ENCODE results near the gene TULP4.

DNA sequence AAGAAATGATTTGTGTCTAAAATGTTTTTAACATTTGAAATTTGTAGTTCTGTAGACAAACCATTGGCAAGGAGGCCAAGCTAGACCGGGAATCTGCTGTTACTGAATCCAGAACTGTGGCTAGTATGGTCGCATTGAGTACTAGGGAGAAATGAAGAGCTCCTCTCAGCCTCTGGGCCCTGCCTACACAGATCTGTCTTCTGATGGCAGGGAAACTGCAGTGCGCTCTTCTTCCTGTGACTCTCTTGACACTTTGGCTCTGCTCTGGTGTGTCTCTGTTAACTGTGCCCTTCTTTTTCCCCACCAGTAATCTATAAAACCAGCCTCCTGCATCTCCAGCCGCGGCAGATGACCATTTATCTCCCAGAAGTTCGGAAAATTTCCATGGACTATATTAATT is 186.1 kb downstream of the TULP4 start:
- TF ChIP-seq, protein P1, sequence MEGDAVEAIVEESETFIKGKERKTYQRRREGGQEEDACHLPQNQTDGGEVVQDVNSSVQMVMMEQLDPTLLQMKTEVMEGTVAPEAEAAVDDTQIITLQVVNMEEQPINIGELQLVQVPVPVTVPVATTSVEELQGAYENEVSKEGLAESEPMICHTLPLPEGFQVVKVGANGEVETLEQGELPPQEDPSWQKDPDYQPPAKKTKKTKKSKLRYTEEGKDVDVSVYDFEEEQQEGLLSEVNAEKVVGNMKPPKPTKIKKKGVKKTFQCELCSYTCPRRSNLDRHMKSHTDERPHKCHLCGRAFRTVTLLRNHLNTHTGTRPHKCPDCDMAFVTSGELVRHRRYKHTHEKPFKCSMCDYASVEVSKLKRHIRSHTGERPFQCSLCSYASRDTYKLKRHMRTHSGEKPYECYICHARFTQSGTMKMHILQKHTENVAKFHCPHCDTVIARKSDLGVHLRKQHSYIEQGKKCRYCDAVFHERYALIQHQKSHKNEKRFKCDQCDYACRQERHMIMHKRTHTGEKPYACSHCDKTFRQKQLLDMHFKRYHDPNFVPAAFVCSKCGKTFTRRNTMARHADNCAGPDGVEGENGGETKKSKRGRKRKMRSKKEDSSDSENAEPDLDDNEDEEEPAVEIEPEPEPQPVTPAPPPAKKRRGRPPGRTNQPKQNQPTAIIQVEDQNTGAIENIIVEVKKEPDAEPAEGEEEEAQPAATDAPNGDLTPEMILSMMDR (IDR thresholded peaks at IDR 0.05), result no peak
- no peak for TF ChIP-seq EZH2 (IDR thresholded peaks at IDR 0.05; ENCODE audit: borderline replicate concordance, insufficient read depth, low read depth, low read length, poor library complexity, severe bottlenecking)
